ENCODE results near the gene SEZ6L2.

SEZ6L2 gene

DNA sequence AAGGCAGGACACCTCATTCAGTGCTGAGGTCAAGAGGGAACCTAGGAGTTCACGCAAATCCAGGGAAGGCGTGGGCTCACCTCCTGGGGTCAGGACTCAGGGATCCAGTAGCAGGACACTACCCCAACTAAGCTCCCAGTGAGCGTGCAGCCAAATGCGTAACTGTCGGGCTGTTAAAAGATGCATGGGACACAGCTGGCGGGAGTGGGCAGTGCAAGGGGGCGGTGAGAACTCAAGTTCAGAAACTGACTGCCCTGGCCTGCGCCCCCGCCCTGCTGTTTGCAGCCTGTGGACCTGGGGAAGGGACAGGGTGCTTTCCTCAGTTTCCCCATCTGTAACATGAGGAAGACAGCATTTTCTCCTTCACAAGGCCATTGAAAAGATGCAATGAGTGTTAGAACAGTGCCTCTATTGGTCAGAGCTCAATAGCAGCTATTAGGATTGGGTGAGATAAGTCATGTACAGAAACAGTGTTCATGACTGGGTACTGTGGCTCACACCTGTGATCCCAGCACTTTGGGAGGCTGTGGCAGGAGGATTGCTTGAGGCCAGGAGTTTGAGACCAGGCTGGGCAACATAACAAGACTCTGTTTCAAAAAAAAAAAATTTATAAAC lies 56.5 kb downstream of the SEZ6L2 start:
- TF ChIP-seq, protein P1, sequence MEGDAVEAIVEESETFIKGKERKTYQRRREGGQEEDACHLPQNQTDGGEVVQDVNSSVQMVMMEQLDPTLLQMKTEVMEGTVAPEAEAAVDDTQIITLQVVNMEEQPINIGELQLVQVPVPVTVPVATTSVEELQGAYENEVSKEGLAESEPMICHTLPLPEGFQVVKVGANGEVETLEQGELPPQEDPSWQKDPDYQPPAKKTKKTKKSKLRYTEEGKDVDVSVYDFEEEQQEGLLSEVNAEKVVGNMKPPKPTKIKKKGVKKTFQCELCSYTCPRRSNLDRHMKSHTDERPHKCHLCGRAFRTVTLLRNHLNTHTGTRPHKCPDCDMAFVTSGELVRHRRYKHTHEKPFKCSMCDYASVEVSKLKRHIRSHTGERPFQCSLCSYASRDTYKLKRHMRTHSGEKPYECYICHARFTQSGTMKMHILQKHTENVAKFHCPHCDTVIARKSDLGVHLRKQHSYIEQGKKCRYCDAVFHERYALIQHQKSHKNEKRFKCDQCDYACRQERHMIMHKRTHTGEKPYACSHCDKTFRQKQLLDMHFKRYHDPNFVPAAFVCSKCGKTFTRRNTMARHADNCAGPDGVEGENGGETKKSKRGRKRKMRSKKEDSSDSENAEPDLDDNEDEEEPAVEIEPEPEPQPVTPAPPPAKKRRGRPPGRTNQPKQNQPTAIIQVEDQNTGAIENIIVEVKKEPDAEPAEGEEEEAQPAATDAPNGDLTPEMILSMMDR (IDR thresholded peaks at IDR 0.05), result no peak

DNA sequence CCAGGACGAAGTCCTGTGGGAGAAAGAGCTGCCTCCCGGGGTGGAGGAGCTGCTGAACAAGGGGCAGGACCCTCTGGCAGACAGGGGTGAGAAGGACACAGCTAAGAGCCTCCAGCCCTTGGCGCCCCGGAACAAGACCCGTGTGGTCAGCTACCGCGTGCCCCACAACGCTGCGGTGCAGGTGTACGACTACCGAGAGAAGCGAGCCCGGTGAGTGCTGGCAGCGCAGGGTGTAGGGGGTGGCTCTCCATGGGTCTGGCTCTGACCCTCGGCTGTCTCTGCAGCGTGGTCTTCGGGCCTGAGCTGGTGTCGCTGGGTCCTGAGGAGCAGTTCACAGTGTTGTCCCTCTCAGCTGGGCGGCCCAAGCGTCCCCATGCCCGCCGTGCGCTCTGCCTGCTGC lies 57.7 kb downstream of the SEZ6L2 start:
- TF ChIP-seq, protein P1 (IDR thresholded peaks at IDR 0.05), result no peak

DNA sequence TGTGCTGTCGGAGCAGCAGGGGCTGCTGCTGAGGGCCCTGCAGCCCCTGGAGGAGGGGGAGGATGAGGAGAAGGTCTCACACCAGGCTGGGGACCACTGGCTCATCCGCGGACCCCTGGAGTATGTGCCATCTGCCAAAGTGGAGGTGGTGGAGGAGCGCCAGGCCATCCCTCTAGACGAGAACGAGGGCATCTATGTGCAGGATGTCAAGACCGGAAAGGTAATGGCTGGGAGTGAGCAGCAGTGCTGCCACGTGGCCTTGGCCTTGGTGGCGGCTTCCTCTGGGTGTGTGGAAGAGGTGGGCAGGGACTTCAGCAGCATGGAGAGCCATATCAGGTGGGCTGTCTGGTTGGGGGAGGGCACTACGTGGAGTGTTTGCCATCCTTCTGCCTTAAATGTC lies 59.1 kb downstream of the SEZ6L2 start:
- TF ChIP-seq, protein P1 (IDR thresholded peaks at IDR 0.05), result no peak

DNA sequence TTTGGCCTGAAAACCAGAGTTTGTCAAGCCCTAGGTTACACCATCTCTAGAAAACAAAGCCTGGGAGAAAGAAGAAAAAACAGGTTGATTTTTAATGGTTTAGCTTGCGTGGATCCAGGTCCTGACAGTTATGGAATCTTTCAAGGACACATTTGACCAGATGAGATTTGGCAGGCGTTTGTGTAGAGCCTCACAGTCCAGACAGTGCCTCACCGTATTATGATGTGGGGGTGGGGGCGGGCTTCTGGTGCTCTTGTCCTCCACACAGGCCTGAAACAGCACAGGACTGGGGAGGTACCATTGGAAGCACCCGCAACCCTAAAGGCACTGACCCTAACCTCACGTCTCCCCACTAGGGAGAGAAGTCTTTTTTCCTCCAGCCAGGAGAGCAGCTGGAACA lies 59.5 kb downstream of the SEZ6L2 start:
- TF ChIP-seq, protein P1 (IDR thresholded peaks at IDR 0.05), result no peak

DNA sequence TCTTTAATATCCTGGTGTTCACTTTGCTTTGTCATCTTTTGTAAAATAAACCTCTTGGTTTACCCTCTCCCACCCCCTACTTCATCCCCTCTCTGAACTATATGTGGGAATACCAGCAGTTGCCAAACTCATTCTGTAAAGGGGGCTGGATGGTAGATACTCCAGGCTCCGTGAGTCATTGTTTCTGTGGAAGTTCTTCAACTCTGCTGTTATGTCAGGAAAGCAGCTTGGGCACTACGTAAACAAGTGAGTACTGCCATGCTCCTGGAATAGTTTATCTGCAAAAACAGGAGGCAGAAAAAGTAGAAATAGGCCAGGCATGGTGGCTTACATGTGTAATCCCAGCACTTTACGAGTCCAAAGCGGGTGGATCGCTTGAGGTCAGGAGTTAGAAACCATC lies 61.5 kb downstream of the SEZ6L2 start:
- TF ChIP-seq, protein P1 (IDR thresholded peaks at IDR 0.05), result no peak

DNA sequence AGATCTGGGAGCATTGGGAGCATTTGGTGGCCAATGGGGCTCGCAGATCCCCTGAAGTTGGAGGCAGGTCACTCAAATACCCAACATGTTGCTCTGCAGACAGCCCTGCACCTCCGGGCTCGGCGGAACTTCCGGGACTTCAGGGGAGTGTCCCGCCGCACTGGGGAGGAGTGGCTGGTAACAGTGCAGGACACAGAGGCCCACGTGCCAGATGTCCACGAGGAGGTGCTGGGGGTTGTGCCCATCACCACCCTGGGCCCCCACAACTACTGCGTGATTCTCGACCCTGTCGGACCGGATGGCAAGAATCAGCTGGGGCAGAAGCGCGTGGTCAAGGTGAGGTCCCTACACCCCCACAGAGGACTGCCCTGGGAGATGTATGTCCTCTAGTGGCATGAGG lies 62.7 kb downstream of the SEZ6L2 start:
- TF ChIP-seq, protein P1 (IDR thresholded peaks at IDR 0.05), result no peak

DNA sequence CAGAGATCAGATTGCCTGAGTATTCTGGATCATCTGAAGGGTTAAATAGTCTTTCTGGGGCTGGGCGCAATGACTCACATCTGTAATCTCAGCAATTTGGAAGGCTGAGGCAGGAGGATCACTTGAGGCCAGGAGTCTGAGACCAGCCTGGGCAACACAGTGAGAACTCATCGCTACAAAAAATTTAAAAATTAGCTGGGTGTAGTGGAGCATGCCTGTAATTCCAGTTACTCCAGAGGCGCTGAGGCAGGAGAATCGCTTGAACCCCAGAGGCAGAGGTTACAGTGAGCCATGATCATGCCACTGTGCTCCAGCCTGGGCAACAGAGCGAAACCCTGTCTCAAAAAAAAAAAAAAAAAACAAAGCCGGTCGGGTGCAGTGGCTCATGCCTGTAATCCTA lies 63.4 kb downstream of the SEZ6L2 start:
- TF ChIP-seq, protein P1 (IDR thresholded peaks at IDR 0.05), result no peak

DNA sequence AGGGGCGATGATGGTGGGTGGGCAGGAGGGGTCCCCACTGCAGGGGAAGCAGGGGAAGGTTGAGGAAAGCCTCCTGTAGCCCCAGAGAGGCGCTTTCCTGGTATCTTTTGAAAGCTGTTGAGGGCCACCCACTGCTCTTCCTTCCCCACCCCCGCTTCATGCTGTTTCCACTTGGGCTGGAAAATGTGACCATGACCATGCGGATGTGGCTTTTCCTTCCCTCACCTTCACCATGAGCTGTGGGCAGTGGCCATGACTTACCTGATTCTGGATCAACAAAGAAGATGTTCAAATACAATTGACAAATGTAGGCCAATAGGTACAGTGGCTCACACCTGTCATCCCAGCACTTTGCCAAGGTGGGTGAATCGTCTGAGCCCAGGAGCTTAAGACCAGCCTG lies 65.3 kb downstream of the SEZ6L2 start:
- TF ChIP-seq, protein P1 (IDR thresholded peaks at IDR 0.05), result no peak

Measured in LNCAP (cell line).